ENCODE measurements around the gene NOP56.

Gene NOP56

DNA sequence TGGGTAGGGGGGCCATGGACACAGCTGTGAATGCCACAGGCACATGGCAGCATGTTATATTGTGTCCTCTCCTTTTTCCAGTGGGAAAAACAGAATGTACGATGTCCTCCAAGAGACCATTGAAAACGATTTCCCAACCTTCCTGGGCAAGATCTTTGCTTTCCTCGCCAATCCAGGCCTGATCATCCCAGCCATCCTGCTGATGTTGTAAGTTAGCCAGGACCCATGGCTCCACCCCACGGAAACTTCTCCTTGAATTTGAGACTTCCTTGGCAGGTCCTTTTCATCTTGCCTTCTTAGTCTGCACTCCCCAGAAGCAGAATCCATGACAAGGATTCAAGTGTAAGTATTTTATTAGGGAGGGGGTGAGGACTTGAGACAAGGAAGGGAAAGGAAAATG lies 28.2 kb upstream of the NOP56 start:
- no peak for FAIRE-seq
- no peak for DNase-seq (ENCODE audit: insufficient read length, low spot score)
- TF ChIP-seq POLR2A (IDR thresholded peaks at IDR 0.05; ENCODE audit: low read depth, low read length): no peak

DNA sequence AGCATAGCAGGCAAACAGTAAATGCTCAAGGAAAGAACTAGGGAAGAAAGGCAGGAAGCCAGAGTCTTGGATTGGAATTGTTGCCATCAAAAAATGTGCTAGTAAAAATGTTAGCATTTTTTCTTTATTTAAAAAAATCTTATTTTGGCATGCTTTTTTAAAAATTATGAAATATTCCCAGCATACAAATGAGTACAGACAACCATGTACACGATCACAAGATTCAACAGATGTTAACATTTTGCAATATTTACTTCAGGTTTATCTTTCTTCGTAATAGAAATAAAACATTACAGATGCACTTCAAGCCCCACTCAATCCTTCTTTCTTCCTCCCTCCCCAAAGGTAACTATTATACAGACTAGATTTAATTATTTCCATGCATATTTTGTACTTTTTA lies 27.4 kb upstream of the NOP56 start:
- no peak for FAIRE-seq
- TF ChIP-seq POLR2A (IDR thresholded peaks at IDR 0.05; ENCODE audit: low read depth, low read length): no peak
- no peak for DNase-seq (ENCODE audit: insufficient read length, low spot score)

DNA sequence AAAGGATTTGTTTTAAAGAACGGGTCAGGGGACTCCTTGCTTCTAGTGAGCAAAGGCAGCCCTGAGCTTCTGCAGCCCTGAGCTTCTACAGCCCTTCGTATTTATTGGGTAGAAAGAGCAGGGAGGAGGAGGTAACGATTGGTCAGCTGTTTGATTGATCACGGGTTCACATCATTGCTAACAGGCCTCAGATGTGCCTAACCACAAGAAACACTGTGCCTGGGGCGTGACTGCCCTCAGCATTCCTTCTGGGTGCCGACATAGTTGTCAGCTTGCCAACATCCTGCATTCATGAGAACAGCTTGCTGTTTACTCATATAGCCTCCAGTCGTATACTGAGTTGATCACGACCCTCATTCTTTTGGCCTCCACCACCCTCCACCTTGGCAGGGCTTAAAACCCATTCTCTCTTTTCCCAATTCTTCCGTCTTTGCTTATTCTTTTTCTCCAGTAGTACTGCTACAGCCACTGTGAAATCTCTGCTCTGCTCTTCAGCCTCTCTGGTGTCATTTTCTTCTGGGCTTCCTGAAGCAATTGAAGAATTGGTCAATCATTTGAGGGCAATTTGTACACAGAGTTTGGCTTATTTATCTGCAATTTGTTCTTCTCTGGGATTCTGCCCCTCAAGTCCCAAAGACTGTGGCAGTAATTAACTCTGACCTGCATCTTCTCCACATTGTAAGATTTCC lies 25.4 kb upstream of the NOP56 start:
- DNase-seq (ENCODE audit: insufficient read length, low spot score): no peak
- FAIRE-seq: peak; percentile 36
- TF ChIP-seq POLR2A (IDR thresholded peaks at IDR 0.05; ENCODE audit: low read depth, low read length): no peak

DNA sequence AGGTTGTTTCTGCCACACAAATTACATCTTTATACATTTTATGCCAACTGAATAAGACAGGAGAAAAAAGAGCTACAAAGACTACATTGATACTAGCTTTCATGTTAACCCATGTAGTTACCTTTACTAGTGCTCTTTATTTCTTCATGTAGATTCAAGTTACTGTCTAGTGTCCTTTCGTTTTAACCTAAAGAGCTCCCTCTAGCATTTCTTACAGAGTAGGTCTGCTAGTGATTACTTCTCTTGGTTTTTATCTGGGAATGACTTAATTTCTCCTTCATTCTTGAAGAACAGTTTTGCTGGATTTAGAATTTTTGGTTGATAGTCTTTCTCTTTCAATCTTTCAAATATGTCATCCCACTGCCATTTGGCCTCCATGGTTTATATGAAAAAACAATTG lies 21.2 kb upstream of the NOP56 start:
- DNase-seq (ENCODE audit: insufficient read length, low spot score) (no peak), FAIRE-seq (no peak)
- no peak for TF ChIP-seq POLR2A (IDR thresholded peaks at IDR 0.05; ENCODE audit: low read depth, low read length)

DNA sequence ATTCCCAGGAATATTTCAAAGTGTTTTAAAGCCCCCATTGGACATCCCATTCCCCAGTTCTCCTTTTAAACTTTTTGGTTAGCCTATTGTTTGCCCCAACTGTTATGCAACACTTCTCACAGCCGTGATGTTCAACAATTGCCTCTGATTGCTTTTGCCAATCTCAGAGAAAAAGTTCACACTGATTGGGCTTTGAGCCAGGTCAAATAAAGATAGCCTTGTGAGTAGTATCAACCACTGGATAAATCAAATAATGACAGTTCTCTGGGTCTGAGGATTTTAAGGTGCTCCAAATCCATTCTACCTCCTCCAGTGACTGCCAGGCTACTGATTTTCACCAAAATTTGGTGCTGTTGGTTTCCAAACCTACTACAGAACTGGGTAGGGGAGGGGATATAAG lies 19.1 kb upstream of the NOP56 start:
- no peak for TF ChIP-seq POLR2A (IDR thresholded peaks at IDR 0.05; ENCODE audit: low read depth, low read length)
- FAIRE-seq (no peak), DNase-seq (ENCODE audit: insufficient read length, low spot score) (no peak)

DNA sequence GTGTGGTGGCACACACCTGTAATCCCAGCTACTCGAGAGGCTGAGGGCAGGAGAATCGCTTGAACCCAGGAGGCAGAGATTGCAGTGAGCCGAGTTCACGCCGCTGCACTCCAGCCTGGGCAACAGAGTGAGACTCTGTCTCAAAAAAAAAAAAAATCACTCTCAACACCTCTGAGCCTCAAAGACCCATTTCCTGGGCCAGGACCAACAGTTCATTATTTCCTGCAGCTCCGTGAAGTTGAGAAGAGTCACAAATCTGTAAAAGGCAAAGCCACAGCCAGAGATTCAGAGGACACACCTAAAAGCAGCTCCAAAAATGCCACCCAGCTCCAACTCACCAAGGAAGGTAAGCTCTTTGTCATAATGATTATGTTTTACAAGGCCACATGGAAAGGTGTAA lies 15.2 kb upstream of the NOP56 start:
- no peak for FAIRE-seq
- no peak for TF ChIP-seq POLR2A (IDR thresholded peaks at IDR 0.05; ENCODE audit: low read depth, low read length)
- DNase-seq (ENCODE audit: insufficient read length, low spot score): no peak

DNA sequence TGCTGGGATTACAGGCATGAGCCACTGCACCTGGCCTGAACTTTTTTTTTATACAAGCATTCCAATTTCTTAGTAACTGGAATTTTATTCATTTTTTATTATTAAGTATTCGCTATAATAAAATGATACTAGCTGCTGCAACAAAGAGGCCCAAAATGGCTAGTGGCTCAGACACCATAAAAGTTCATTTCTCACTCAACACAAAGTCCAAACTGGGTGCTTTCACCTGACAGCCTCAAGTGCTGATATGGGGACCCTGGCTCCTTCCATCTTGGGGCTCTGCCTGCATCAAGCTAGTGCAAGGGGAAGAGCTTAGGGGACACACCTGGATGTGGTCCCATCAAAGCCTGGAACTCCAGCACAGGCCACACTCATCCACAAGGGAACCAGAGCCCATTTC lies 12.2 kb upstream of the NOP56 start:
- no peak for FAIRE-seq
- no peak for DNase-seq (ENCODE audit: insufficient read length, low spot score)
- no peak for TF ChIP-seq POLR2A (IDR thresholded peaks at IDR 0.05; ENCODE audit: low read depth, low read length)

DNA sequence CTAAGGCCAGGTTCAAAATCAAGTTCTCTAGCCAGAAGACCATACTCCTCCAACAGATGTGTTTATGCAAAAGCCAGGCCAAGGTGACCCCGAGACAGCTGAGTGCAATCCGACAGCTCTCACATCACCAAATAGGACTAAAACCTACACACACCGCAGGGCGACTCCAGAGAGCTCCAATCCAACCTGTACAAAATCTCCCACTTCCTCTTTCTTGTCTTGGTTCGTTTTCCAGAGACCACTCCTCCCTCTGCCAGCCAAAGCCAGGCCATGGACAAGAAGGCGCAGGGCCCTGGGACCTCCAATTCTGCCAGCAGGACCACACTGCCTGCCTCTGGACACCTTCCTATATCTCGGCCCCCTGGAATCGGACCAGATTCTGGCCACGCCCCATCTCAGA lies 11.5 kb upstream of the NOP56 start:
- no peak for TF ChIP-seq POLR2A (IDR thresholded peaks at IDR 0.05; ENCODE audit: low read depth, low read length)
- DNase-seq (ENCODE audit: insufficient read length, low spot score): no peak
- no peak for FAIRE-seq

DNA sequence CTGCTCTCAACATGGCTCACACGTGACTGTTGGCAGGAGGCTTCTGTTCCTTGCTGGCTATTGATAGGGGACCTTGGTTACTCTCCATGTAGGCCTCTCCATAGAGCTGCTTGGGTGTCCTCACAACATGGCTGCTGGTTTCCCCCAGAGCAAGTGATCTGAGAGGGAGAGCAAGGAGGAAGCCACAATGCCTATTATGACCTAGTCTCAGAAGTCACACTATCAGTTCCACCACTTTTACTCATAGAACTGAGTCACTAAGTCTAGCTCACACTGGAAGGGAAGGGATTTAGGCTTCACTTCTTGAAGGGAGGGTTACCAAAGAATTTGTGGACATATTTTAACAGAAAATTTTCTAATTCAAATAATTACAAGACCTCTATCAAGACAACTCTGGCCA lies 8.7 kb upstream of the NOP56 start:
- no peak for TF ChIP-seq POLR2A (IDR thresholded peaks at IDR 0.05; ENCODE audit: low read depth, low read length)
- FAIRE-seq (no peak), DNase-seq (ENCODE audit: insufficient read length, low spot score) (no peak)

DNA sequence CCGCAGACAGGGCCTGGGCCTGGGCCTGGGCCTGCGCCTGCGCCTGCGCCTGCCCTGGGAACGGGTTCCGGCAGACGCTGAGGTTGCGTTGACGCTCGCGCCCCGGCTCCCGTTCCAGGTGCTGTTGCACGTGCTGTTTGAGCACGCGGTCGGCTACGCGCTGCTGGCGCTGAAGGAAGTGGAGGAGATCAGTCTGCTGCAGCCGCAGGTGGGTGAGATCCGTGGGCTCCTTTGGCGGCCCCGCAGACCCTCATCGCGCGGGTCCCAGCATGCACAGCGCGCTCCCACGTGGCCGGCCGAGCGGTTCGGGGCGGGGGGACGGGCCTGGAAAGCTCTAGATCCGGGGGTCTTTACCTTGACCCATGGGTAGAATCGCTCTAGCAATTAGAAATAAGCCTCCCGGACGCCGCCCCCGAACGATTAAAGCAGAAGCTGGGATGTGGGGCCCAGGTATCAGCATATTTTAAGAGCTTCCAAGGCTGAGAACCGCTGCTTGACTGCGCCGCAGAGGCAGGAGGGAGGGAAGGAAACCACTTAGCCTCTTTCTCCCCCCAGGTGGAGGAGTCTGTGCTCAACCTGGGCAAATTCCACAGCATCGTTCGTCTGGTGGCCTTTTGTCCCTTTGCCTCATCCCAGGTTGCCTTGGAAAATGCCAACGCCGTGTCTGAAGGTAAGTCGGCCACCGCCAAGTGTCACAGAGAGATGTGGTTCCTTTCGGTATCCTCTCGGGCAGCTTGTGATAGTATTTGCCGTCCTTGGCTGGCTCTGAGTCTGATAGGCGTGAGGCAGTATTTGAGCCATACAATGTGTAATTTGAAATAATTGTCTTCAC lies 508 bp downstream of the NOP56 start:
- no peak for TF ChIP-seq POLR2A (IDR thresholded peaks at IDR 0.05; ENCODE audit: low read depth, low read length)
- no peak for FAIRE-seq
- DNase-seq (ENCODE audit: insufficient read length, low spot score): no peak

DNA sequence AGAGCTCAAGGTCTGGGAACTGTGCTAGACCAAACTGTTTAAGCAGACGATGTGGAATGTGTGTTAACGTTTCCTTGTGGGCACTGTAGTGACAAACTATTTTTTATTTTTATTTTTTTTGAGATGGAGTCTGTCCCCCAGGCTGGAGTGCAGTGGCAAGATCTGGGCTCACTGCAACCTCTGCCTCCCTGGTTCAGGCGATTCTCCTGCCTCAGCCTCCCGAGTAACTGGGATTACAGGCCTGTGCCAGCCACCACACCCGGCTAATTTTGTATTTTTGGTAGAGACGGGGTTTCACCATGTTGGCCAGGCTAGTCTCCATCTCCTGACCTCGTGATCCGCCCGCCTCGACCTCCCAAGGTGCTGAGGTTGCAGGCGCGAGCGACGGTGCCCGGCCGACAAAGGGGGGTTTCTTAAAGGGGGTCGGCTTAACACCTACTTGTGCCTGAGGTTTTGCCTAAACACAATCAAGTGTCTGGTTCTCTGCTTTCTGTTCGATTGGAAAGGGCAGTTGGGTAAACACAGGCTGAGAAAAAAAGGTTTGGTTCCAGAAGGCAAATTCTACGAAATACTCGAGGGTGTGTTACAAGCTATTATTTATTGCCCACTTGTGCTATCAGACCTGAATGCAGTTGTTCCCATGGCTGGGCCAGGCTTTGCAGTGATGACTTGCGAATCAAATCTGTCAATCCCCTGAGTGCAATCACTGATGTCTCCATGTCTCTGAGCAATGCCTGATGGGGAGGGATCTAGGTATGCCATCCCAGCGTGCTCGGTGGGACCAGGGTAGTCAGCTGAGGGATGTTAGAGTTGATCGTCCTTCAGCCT lies 1.3 kb downstream of the NOP56 start:
- TF ChIP-seq POLR2A (IDR thresholded peaks at IDR 0.05; ENCODE audit: low read depth, low read length): no peak
- no peak for FAIRE-seq
- DNase-seq (ENCODE audit: insufficient read length, low spot score): no peak

DNA sequence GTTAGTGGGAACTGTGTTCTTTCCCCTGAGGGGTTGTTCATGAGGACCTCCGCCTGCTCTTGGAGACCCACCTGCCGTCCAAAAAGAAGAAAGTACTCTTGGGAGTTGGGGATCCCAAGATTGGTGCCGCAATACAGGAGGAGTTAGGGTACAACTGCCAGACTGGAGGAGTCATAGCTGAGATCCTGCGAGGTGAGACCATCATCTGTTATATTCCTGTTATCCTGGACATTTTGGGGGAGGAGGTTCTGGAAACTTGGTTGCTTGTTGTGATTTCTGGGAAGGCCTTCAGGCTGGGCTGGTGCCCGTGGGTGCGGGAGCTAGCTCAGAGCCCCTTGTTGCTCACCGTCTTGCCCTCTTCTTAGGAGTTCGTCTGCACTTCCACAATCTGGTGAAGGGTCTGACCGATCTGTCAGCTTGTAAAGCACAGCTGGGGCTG lies 2.0 kb downstream of the NOP56 start:
- DNase-seq (ENCODE audit: insufficient read length, low spot score): no peak
- TF ChIP-seq POLR2A (IDR thresholded peaks at IDR 0.05; ENCODE audit: low read depth, low read length): no peak
- FAIRE-seq: no peak

DNA sequence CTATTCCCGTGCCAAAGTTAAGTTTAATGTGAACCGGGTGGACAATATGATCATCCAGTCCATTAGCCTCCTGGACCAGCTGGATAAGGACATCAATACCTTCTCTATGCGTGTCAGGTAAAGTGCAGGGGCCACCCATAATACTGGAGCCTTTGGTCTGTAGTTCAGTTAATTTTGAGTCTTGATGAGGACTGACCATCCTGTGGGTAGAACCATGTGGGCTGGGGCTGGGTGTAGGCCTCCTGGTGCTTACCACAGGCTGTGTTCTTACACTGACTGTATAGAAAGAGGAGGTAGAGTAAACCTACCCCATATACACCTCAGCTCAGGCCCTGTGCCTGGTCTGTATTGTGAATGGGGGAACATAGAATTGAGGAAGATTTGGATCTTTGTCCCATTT lies 2.4 kb downstream of the NOP56 start:
- FAIRE-seq (no peak), DNase-seq (ENCODE audit: insufficient read length, low spot score) (no peak)
- TF ChIP-seq POLR2A (IDR thresholded peaks at IDR 0.05; ENCODE audit: low read depth, low read length): no peak

All from H54 (cell line).